ENCODE data around the gene CREB5. TPM values are rescaled to one million over a fixed set of nuclear protein-coding genes. Genes with fewer than 3 reads are reported as not detected.

Gene CREB5
- total RNA-seq, 1 experiment from 2014 or later = 0.49 TPM

DNA sequence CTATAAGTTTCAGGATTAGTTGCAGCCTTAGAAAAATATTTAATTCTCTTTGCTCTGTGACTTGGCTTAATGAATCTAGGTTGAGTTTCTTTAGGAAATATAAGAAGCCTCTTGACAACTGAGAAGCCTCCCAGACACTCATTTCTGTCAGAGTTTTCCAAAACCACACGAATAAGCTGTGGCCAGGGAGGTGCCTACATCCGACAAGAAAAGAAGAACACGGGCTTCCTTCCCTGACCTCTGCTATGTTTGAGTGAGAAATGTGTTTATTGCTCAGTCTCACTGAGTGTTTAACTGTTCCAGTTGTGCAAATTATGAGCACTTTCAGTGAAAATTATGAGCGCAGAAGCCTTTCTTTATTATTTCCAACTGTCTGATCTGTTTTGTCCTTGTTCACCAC, 440.8 kb downstream of the CREB5 start:
- Histone ChIP-seq H3K36me3 (ENCODE audit: control insufficient read depth in 1 of 2, insufficient read depth in 2 of 2, low read length in 2 of 2) (no peaks in the 10 kb centered on the region), H3K79me2 (ENCODE audit: insufficient read depth, low read length) (no peaks in the 10 kb centered on the region), H3K4me2 (ENCODE audit: low read length) (peak overlapping the region; percentile 85; the same call in 1 of the 2 replicates), H3K9me3 (ENCODE audit: control insufficient read depth in 1 of 2, insufficient read depth in 1 of 2, low read depth in 1 of 2, low read length in 2 of 2) (no peaks in the 10 kb centered on the region), H3K27ac (ENCODE audit: low read depth, low read length) (no peak overlapping the region), H3K27me3 (ENCODE audit: insufficient read depth, low read length) (peaks cover 21% of the 10 kb centered on the region), H3K9ac (ENCODE audit: low read length) (no peak overlapping the region), H3K9me2 (ENCODE audit: insufficient read depth) (no peaks in the 10 kb centered on the region), H3K4me1 (ENCODE audit: control insufficient read depth in 1 of 2, insufficient read depth in 2 of 2, low read length in 2 of 2) (peaks cover 23 to 36% of the 10 kb centered on the region in 2 experiments), H3K4me3 (replicated peaks in 1 of 2; ENCODE audit: low read depth in 1 of 2, low read length in 2 of 2) (no peak overlapping the region), H2AFZ (ENCODE audit: low read depth, low read length, poor library complexity, severe bottlenecking) (peak overlapping the region; percentile 95), H4K20me1 (ENCODE audit: insufficient read depth) (no peaks in the 10 kb centered on the region)
- intact Hi-C loops (cut with micrococcal nuclease) = loop anchor here (5.0 kb wide), 1 partner anchor 466 kb away; no protein-coding TSS in a partner anchor
- no TSS peak for BruUV-seq (replicated peaks)
- TF ChIP-seq ZBTB33 (IDR thresholded peaks at IDR 0.05; ENCODE audit: extremely low read depth, insufficient replicate concordance, low read length) = no peak
- TF ChIP-seq ZNF274 (IDR thresholded peaks at IDR 0.05; ENCODE audit: low read depth, low read length) = no peak
- TF ChIP-seq FOSL1 (IDR thresholded peaks at IDR 0.05; ENCODE audit: low read depth) = no peak
- DNase-seq (ENCODE audit: low read depth, low spot score) (no peak), ATAC-seq (no peak)
- RAD21 ChIA-PET (ENCODE audit: low non-redundant PET in 1 of 2, low total read pairs in 2 of 2, uncharacterized antibody in 2 of 2, unreplicated experiment in 2 of 2) = no interaction called here
- POLR2A ChIA-PET = no interaction called here
- CTCF ChIA-PET = interaction anchor here (0.7 to 1.0 kb wide), 3 partner anchors 13 to 556 kb away, joined by 3 read pairs; no protein-coding TSS in a partner anchor

- Histone ChIP-seq H2AFZ (ENCODE audit: low read depth, low read length, poor library complexity, severe bottlenecking) (peak overlapping the region; percentile 95), H3K9me3 (ENCODE audit: control insufficient read depth in 1 of 2, insufficient read depth in 1 of 2, low read depth in 1 of 2, low read length in 2 of 2) (no peaks in the 10 kb centered on the region), H3K36me3 (ENCODE audit: control insufficient read depth in 1 of 2, insufficient read depth in 2 of 2, low read length in 2 of 2) (no peaks in the 10 kb centered on the region), H4K20me1 (ENCODE audit: insufficient read depth) (no peaks in the 10 kb centered on the region), H3K4me2 (ENCODE audit: low read length) (peak overlapping the region; percentile 85), H3K9me2 (ENCODE audit: insufficient read depth) (no peaks in the 10 kb centered on the region), H3K4me1 (ENCODE audit: control insufficient read depth in 1 of 2, insufficient read depth in 2 of 2, low read length in 2 of 2) (peaks cover 23 to 36% of the 10 kb centered on the region in 2 experiments), H3K79me2 (ENCODE audit: insufficient read depth, low read length) (no peaks in the 10 kb centered on the region), H3K4me3 (replicated peaks in 1 of 2; ENCODE audit: low read depth in 1 of 2, low read length in 2 of 2) (peak overlapping the region; percentile 41 to 54), H3K27me3 (ENCODE audit: insufficient read depth, low read length) (peaks cover 21% of the 10 kb centered on the region), H3K27ac (ENCODE audit: low read depth, low read length) (no peak overlapping the region), H3K9ac (ENCODE audit: low read length) (no peak overlapping the region)
- ChIA-PET POLR2A (no interaction called here), RAD21 (ENCODE audit: low non-redundant PET in 1 of 2, low total read pairs in 2 of 2, uncharacterized antibody in 2 of 2, unreplicated experiment in 2 of 2) (no interaction called here), CTCF (interaction anchor here (0.7 to 1.5 kb wide), 7 partner anchors 10 to 557 kb away, joined by 3 to 4 read pairs (median 3); no protein-coding TSS in a partner anchor)
- BruUV-seq (replicated peaks) = no TSS peak
- peak; percentile 63 for DNase-seq (ENCODE audit: low read depth, low spot score)
- ATAC-seq = peak; percentile 89
- intact Hi-C loops (cut with micrococcal nuclease) = loop anchor here (2.0 to 5.0 kb wide), 2 partner anchors 467 to 557 kb away; no protein-coding TSS in a partner anchor
- TF ChIP-seq EZH2phosphoT487 (IDR thresholded peaks at IDR 0.05; ENCODE audit: borderline replicate concordance) (no peak), CTCF (IDR thresholded peaks at IDR 0.05 in 2 of 3, conservative IDR thresholded peaks at IDR 0.05 in 1 of 3; ENCODE audit: borderline replicate concordance in 1 of 3, insufficient read depth in 1 of 3, low read depth in 2 of 3, low read length in 2 of 3) (peak; percentile 73 to 84 (median 74)), ZNF274 (IDR thresholded peaks at IDR 0.05; ENCODE audit: low read depth, low read length) (no peak), ZFX (IDR thresholded peaks at IDR 0.05) (no peak), EZH2 (IDR thresholded peaks at IDR 0.05) (no peak), CBX3 (IDR thresholded peaks at IDR 0.05; ENCODE audit: low read depth) (peak; percentile 77; the same call in 1 of the 2 replicates)
- TF ChIP-seq, protein P1, sequence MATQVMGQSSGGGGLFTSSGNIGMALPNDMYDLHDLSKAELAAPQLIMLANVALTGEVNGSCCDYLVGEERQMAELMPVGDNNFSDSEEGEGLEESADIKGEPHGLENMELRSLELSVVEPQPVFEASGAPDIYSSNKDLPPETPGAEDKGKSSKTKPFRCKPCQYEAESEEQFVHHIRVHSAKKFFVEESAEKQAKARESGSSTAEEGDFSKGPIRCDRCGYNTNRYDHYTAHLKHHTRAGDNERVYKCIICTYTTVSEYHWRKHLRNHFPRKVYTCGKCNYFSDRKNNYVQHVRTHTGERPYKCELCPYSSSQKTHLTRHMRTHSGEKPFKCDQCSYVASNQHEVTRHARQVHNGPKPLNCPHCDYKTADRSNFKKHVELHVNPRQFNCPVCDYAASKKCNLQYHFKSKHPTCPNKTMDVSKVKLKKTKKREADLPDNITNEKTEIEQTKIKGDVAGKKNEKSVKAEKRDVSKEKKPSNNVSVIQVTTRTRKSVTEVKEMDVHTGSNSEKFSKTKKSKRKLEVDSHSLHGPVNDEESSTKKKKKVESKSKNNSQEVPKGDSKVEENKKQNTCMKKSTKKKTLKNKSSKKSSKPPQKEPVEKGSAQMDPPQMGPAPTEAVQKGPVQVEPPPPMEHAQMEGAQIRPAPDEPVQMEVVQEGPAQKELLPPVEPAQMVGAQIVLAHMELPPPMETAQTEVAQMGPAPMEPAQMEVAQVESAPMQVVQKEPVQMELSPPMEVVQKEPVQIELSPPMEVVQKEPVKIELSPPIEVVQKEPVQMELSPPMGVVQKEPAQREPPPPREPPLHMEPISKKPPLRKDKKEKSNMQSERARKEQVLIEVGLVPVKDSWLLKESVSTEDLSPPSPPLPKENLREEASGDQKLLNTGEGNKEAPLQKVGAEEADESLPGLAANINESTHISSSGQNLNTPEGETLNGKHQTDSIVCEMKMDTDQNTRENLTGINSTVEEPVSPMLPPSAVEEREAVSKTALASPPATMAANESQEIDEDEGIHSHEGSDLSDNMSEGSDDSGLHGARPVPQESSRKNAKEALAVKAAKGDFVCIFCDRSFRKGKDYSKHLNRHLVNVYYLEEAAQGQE (IDR thresholded peaks at IDR 0.05; ENCODE audit: low read depth) = no peak
Observed at GRCh38 chr7:28853834-28854749, 441.8 kb downstream of the CREB5 start.
